HG02840 (cell line): ENCODE results near the gene PDGFB.
"Not testable (repeated sequence)": the region's sequence is repeated elsewhere in the genome, so short reads cannot be mapped to it uniquely, and the experiment has no call there.

ENCODE experiments used
- ATAC-seq: cut with Tn5 transposase; IDR thresholded peaks from one replicate; pipeline ENCODE4 v1.9.1; 2021; ENCODE audit warnings: mild to moderate bottlenecking, moderate library complexity, moderate number of reproducible peaks; ENCODE audit not compliant: unreplicated experiment, low FRiP score

Gene PDGFB

GRCh38 chr22:39230261-39231196 lies 14.3 kb downstream of the PDGFB start:
- no peak for ATAC-seq

- no peak for ATAC-seq
These were observed 15.0 kb downstream of the PDGFB start for GRCh38 chr22:39229688-39230260.

- no peak for ATAC-seq
These were observed 15.7 kb downstream of the PDGFB start for GRCh38 chr22:39229075-39229474.

GRCh38 chr22:39227542-39228272 lies 17.1 kb downstream of the PDGFB start:
- no peak for ATAC-seq

GRCh38 chr22:39226353-39226752 lies 18.4 kb downstream of the PDGFB start:
- no peak for ATAC-seq

- no peak for ATAC-seq
These were observed 19.2 kb downstream of the PDGFB start for GRCh38 chr22:39225591-39225990.

GRCh38 chr22:39224550-39224949 lies 20.2 kb downstream of the PDGFB start:
- no peak for ATAC-seq

GRCh38 chr22:39223091-39223710 lies 21.6 kb downstream of the PDGFB start:
- ATAC-seq = no peak

GRCh38 chr22:39221999-39222686 lies 22.6 kb downstream of the PDGFB start:
- ATAC-seq = no peak

- ATAC-seq = no peak
These were observed 23.6 kb downstream of the PDGFB start for GRCh38 chr22:39220890-39221850.

GRCh38 chr22:39220450-39220849 lies 24.3 kb downstream of the PDGFB start:
- ATAC-seq = no peak

GRCh38 chr22:39219071-39220039 lies 25.4 kb downstream of the PDGFB start:
- no peak for ATAC-seq

GRCh38 chr22:39218432-39218831 lies 26.4 kb downstream of the PDGFB start:
- ATAC-seq = not testable (repeated sequence)

- no peak for ATAC-seq
These were observed 28.7 kb downstream of the PDGFB start for GRCh38 chr22:39216143-39216490.

GRCh38 chr22:39215426-39216142 lies 29.2 kb downstream of the PDGFB start:
- ATAC-seq = no peak

GRCh38 chr22:39215070-39215396 lies 29.7 kb downstream of the PDGFB start:
- ATAC-seq = no peak

GRCh38 chr22:39214383-39215069 lies 30.3 kb downstream of the PDGFB start:
- no peak for ATAC-seq
